Breast epithelium (tissue), 4 donors: ENCODE measurements around the gene PANX3. TPM values are rescaled to one million over a fixed set of nuclear protein-coding genes. Genes with fewer than 3 reads are reported as not detected.
"Not testable (repeated sequence)": the region's sequence is repeated elsewhere in the genome, so short reads cannot be mapped to it uniquely, and the experiment has no call there.

Source experiments
- DNase-seq, 2 donors: peaks; one replicate each; pipeline ENCODE4 v3.0.0-alpha.2; 2019; ENCODE audit warnings: low spot score in 2 of 2
- H3K27ac ChIP-seq, 2 donors: fragments of 200-600 bp; sonication (generic) in 1 of 2; one replicate each; pipeline ENCODE4 v1.5.1; 2016 to 2019; ENCODE audit warnings: mild to moderate bottlenecking in 1 of 2
- H3K27me3 ChIP-seq, 2 donors: fragments of 200-600 bp; sonication (generic) in 1 of 2; one replicate each; pipeline versions ENCODE4 v1.5.1 to v1.6.0; 2017 to 2019; ENCODE audit warnings: control low read depth in 1 of 2, mild to moderate bottlenecking in 1 of 2
- H3K36me3 ChIP-seq: fragments of 200-600 bp; one replicate; pipeline ENCODE4 v1.5.1; 2019
- H3K4me1 ChIP-seq, 2 donors: fragments of 200-600 bp; sonication (generic); one replicate each; pipeline ENCODE4 v1.5.1; 2016 to 2019; ENCODE audit warnings: control low read depth in 1 of 2
- H3K4me3 ChIP-seq, 3 donors: fragments of 200-600 bp; sonication (generic); 1 replicate in 2 of 3; 2 replicates in 1 of 3; pipeline ENCODE4 v1.5.1; 2016 to 2019; ENCODE audit warnings: mild to moderate bottlenecking in 3 of 3, moderate library complexity in 2 of 3
- H3K9me3 ChIP-seq, 2 donors: fragments of 200-600 bp; sonication (generic) in 1 of 2; one replicate each; pipeline ENCODE4 v1.5.1; 2016 to 2019; ENCODE audit warnings: control low read depth in 1 of 2
- CTCF ChIP-seq, 3 donors: fragments of 450-650 bp; IDR thresholded peaks; one replicate each; pipeline ENCODE4 v1.5.1; 2016 to 2017; ENCODE audit warnings: antibody characterized with exemption in 3 of 3, mild to moderate bottlenecking in 3 of 3, moderate library complexity in 3 of 3
- POLR2A ChIP-seq: fragments of 450-650 bp; IDR thresholded peaks from one replicate; pipeline ENCODE4 v1.6.1; 2016; ENCODE audit warnings: antibody characterized with exemption, mild to moderate bottlenecking, moderate library complexity
- POLR2AphosphoS5 ChIP-seq, 3 donors: sonication (generic); formaldehyde crosslinking; IDR thresholded peaks; one replicate each; pipeline ENCODE4 v1.6.1; 2017; ENCODE audit warnings: antibody characterized with exemption in 3 of 3
- intact Hi-C: fragments of 100-400 bp; cut with DNase I; formaldehyde crosslinking; loops from one replicate; pipeline ENCODE4 v1.15.1; 2023; ENCODE audit warnings: low total_unique reads
- total RNA-seq, 3 donors: library from RNA; depleted of rRNA; stranded (reverse); fragments of >200 nt; gene quantifications; one replicate each; pipeline ENCODE4 v1.1.0, GENCODE V29; 2016

Gene PANX3
- total RNA-seq, 3 donors from 2014 or later, result not detected

DNA sequence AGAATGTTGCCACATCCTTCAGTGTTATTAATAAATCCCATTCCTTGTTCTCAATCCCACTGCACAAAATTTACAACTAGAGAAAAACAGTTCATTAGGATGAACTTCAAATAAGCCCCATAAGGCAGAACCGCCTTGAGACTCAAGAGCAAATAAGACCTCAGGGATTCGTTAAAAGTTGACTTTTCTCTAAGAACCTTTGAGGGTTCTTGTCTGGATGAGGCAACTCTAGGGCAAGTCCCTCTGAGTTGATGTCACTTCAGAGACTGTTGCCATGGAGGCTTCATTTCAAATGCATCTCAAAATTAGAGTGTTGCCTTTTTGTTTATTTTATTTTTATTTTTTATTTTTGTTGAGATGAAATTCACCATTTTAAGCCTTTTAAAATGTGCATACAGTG lies 19.8 kb upstream of the PANX3 start:
- Histone ChIP-seq H3K27ac (no peak overlapping the region), H3K36me3 (no peaks in the 10 kb centered on the region), H3K4me1 (no peaks in the 10 kb centered on the region), H3K9me3 (no peaks in the 10 kb centered on the region), H3K4me3 (no peak overlapping the region), H3K27me3 (no peaks in the 10 kb centered on the region)
- intact Hi-C loops, result no loop called here
- no peak for TF ChIP-seq CTCF (IDR thresholded peaks at IDR 0.05)
- no peak for DNase-seq

- H3K9me3 ChIP-seq, result no peaks in the 10 kb centered on the region
- no peak overlapping the region for H3K27ac ChIP-seq
- H3K27me3 ChIP-seq, result no peaks in the 10 kb centered on the region
- DNase-seq, result no peak
- no peaks in the 10 kb centered on the region for H3K36me3 ChIP-seq
- H3K4me1 ChIP-seq, result no peaks in the 10 kb centered on the region
- TF ChIP-seq POLR2A (no peak), CTCF (IDR thresholded peaks at IDR 0.05) (no peak), POLR2AphosphoS5 (IDR thresholded peaks at IDR 0.05) (no peak)
- H3K4me3 ChIP-seq, result no peak overlapping the region
- intact Hi-C loops, result no loop called here
These were observed 18.6 kb upstream of the PANX3 start for GRCh38 chr11:124592627-124593026.

DNA sequence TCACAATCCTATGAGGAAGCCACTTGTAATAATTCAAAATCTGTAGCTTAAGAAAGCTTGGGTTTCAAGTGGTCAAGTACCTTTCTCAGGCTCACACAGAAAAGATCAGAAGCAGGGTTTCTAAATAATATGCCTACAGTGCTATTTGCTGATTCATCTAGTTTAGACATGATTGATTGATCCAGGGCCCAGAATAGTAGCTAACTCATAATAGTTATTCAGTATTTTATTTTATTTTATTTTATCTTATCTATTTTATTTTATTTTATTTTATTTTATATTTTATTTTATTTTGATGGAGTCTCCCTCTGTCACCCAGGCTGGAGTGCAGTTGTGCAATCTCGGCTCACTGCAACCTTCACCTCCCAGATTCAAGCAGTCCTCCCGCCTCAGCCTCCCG lies 15.9 kb upstream of the PANX3 start:
- TF ChIP-seq CTCF (IDR thresholded peaks at IDR 0.05) (no peak), POLR2A (no peak), POLR2AphosphoS5 (IDR thresholded peaks at IDR 0.05) (no peak)
- no peaks in the 10 kb centered on the region for H3K27me3 ChIP-seq
- no peak overlapping the region for H3K4me3 ChIP-seq
- no peak for DNase-seq
- no peaks in the 10 kb centered on the region for H3K4me1 ChIP-seq
- no peaks in the 10 kb centered on the region for H3K9me3 ChIP-seq
- no peak overlapping the region for H3K27ac ChIP-seq
- intact Hi-C loops, result no loop called here
- H3K36me3 ChIP-seq, result no peaks in the 10 kb centered on the region

GRCh38 chr11:124597626-124598025 lies 13.6 kb upstream of the PANX3 start:
- intact Hi-C loops, result no loop called here
- H3K27ac ChIP-seq, result no peak overlapping the region

GRCh38 chr11:124600621-124601320 lies 10.5 kb upstream of the PANX3 start:
- no peaks in the 10 kb centered on the region for H3K4me1 ChIP-seq
- intact Hi-C loops, result no loop called here
- H3K27ac ChIP-seq, result no peak overlapping the region
- H3K4me3 ChIP-seq, result no peak overlapping the region
- TF ChIP-seq POLR2A, result no peak
- DNase-seq, result no peak
- H3K9me3 ChIP-seq, result no peaks in the 10 kb centered on the region
- no peaks in the 10 kb centered on the region for H3K36me3 ChIP-seq
- H3K27me3 ChIP-seq, result no peaks in the 10 kb centered on the region

More at GRCh38 chr11:124597626-124598025, 13.6 kb upstream of the PANX3 start:
- Histone ChIP-seq H3K36me3 (no peaks in the 10 kb centered on the region), H3K4me1 (no peaks in the 10 kb centered on the region), H3K4me3 (no peak overlapping the region), H3K9me3 (no peaks in the 10 kb centered on the region), H3K27me3 (no peaks in the 10 kb centered on the region)
- TF ChIP-seq CTCF (IDR thresholded peaks at IDR 0.05), result no peak
- TF ChIP-seq POLR2A, result no peak
- no peak for TF ChIP-seq POLR2AphosphoS5 (IDR thresholded peaks at IDR 0.05)
- DNase-seq, result no peak

DNA sequence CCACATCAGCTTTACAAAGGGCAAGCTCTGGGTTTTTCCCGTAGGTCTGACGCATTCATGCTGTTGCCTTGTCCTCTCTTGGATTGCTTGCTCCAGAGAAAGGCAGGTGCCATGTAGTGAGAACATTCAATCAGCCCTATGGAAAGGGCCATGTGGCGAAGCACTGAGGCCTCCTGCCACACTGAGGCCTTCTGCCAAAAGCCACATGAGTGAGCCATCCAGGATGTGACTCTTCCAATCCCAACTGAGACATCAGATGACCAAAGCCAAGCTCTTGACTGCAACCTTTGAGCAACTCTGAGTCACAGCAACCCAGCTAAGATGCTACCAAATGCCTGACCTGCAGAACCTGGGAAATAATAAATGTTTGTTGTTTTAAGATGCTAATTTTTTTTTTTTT lies 9.0 kb upstream of the PANX3 start:
- H3K27ac ChIP-seq, result no peak overlapping the region
- no peaks in the 10 kb centered on the region for H3K9me3 ChIP-seq
- H3K4me3 ChIP-seq, result no peak overlapping the region
- intact Hi-C loops, result no loop called here
- H3K36me3 ChIP-seq, result no peaks in the 10 kb centered on the region
- DNase-seq, result no peak
- no peaks in the 10 kb centered on the region for H3K27me3 ChIP-seq
- H3K4me1 ChIP-seq, result no peaks in the 10 kb centered on the region
- no peak for TF ChIP-seq POLR2AphosphoS5 (IDR thresholded peaks at IDR 0.05)
- TF ChIP-seq CTCF (IDR thresholded peaks at IDR 0.05), result no peak
- no peak for TF ChIP-seq POLR2A

DNA sequence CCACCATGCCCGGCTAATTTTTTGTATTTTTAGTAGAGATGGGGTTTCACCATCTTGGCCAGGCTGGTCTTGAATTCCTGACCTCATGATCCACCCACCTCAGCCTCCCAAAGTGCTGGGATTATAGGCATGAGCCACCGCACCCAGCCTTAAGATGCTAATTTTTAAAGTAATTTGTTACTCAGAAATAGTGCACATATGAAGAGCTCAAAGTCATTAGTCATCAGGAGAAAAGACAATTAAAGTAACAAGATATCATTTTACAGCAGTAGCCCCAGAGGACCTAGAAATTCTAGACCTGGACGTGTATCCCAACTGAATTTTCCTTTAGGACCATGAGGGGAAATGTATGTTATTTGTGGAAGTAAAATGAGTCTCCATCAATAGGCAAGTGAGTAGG lies 8.5 kb upstream of the PANX3 start:
- H3K27ac ChIP-seq, intact Hi-C loops, H3K9me3 ChIP-seq, H3K36me3 ChIP-seq, H3K4me3 ChIP-seq, H3K27me3 ChIP-seq, DNase-seq, H3K4me1 ChIP-seq: not testable (repeated sequence)
